ENCODE results near the gene WIPF2.
"Not testable (repeated sequence)": the region's sequence is repeated elsewhere in the genome, so short reads cannot be mapped to it uniquely, and the experiment has no call there.

WIPF2 gene

DNA sequence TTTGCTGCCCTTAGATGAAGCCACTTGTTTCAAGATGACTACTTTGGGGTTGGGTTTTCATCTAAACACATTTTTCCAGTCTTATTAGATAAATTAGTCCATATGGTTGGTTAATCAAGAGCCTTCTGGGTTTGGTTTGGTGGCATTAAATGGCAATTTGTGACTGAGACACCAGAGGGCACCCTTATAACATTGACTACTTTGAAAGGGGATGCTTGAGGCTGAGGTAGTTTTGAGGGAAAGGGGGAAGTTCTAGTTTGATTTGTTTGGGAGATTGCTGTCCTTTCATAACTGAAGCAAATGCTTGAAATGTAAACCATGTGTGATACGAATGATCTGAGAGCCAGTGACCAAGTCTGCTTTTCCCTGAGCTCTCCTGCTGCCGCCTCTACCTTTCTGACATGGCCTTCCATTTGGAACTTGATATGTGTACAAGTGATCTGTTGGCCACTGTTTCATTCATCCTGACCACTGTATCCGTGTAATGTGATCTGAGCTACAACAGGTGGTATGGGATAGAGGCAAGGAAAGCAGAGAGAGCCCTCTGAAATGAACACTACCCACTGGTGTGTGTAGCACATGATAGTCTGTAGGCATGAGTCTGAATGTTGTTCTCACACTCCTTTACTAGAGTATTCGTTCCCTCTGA lies 84.0 kb downstream of the WIPF2 start:
- DNase-seq, result peak; percentile 72

- peak; percentile 72 for DNase-seq
Measured at GRCh38 chr17:40303708-40304551, 84.8 kb downstream of the WIPF2 start.

- DNase-seq, result not testable (repeated sequence)
Measured at GRCh38 chr17:40304552-40304863, 85.4 kb downstream of the WIPF2 start.

GRCh38 chr17:40304866-40305265 lies 85.8 kb downstream of the WIPF2 start:
- DNase-seq, result not testable (repeated sequence)

DNA sequence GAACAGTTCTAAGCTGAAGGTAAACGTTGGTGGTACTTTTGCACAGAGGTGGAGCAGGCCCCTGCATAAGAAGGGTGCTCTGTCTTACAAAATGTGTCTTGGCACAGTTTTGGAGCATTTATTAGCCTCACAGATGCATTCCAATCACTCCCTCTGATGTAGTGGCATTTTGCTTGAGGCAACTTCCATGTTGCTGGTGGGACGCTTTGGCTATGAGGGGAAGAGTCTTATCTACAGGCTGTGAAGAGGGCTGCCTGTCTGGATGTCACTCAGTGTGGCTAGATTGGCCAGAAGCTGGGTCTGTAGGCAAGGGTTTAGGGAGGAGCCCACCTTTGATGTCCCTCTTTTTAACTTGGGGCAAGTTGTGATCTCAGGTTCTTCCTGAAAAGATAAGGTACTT lies 87.3 kb downstream of the WIPF2 start:
- DNase-seq, result no peak

DNA sequence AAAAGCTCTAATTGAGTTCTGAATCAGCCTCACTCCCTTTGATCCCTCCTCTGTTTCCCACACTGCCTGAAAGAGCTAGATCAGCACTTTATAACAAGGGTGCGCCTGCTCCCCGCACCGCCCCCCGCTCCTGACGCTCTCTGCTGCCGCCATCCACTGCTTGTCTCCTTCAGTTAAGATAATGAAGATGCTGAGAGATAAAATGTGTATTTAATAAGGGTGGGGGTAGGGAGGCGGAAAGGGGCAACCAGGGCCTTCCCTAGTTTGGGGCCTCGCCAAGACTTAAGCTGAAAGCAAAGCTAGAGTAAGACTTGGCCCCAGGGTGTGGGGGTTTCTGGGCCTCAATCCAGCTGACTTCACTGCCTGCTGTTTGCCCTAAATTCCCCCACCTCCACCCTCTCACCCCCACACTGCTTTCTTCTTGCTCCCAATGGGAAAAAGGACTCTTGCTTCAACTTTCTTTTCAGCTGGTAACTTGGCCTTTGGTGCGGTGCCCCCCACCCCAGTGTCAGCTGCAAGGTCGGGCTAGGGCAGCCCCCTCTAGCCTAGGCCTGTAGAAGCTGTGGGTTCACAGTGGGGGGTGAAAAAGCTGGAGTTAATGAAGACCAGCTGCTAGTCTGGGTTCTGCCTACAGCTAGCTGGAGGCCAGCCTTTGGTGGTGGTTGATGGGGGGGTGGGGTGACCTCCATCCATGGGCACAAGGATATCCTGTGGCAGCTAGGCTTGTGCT lies 88.1 kb downstream of the WIPF2 start:
- peak; percentile 31 for DNase-seq

- peak; percentile 39 for DNase-seq
Measured at GRCh38 chr17:40307740-40308239, 88.7 kb downstream of the WIPF2 start.

DNA sequence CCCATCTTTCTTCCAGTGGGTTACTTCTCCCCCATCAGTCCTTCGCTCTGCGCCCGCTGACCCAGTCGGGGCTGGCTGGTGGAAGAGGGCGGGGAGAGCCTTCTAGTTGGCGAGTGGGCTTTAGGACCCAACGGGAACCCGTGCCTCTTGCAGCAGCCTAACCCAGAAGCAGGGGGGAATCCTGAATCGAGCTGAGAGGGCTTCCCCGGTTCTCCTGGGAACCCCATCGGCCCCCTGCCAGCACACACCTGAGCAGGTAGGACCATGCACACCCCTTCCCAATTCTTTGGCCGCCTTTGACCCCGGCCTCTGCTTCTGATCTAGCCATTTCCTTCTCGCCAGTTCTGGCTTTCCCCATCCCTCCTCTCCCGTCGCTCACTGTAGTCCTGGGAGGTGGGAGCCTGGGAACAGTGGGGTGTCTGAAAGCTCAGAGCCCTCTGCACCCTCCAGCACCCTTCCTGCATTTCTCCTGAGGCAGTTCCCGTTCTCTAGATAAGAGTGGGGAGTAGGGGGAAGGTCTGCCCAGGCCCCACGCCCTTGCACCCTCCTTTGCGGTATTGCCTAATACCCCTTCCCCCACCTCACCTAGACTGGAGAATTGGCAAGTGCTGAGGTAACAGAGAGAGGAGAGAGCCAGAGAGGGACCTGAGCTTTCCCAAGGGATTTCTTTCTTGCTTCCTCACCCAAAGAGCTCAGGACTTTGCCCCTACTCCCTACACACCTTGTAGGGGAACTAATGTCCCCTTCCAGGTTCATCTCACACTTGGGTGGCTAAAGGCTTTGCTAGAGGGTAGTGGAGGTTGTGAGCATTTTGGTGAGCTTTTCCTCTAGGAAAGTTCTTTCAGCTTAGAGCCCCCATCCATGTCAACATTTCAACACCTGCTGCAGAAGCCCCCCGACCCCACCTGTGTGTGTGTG lies 90.2 kb downstream of the WIPF2 start, which contains the start of gene RARA:
TSS of gene RARA (plus strand) at position 150 of the 918 bp plus-strand sequence. CDS start 22,039 bp downstream, outside the sequence.
- peak; percentile 32 for DNase-seq

DNA sequence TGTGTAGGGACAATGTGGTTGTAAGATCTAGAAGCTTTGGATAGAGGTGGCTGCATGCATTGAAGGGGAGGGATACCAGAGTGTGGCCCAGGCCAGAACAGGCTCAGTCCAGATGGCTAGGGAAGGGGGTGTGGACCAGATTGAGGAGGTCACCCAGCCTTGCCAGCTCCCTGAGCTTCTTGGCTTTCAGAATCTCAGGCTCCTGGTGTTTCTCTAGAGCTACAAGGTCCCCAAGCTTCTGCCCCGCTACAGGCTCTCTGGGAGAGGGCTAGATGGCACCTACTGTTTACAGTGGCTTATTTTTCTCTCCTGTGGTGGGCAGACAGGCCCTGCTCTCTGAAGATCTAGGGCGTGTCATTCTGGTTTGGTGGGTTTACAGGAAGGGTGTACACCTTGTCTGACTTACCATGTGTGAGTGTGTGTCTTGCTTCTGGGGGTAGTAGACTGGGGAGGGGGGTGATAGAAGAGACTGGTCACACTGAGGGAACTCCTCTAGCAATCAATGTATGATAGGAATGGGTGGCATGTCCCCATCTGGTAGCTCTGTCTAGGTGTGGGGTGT lies 90.9 kb downstream of the WIPF2 start:
- no peak for DNase-seq

GRCh38 chr17:40310882-40311391 lies 91.8 kb downstream of the WIPF2 start:
- DNase-seq, result no peak

DNA sequence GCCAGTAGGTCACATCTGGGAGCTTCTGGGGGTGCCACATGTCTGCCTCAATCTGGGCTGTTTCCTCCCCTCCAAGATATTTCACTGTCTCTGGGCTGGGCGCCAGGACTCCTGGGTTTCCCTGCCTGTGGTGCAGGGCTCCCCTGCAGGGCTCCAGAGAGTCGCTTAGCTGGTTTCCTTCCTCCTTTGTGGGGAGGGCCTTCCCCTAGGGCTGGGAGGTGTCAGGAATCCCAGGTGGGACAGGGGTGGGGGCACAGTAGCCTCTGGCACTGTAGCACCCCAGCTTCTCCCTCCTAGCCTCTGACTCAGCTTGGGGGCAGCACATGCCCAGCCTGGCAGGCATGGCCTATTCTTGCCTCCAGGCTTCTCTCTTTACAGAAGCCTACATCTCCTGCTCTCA lies 92.5 kb downstream of the WIPF2 start:
- peak; percentile 16 for DNase-seq

- no peak for DNase-seq
Measured at GRCh38 chr17:40312131-40312731, 93.1 kb downstream of the WIPF2 start.

GRCh38 chr17:40312893-40313667 lies 94.0 kb downstream of the WIPF2 start:
- DNase-seq, result no peak

- peak; percentile 88 for DNase-seq
Measured at GRCh38 chr17:40313668-40314583, 94.8 kb downstream of the WIPF2 start.

DNA sequence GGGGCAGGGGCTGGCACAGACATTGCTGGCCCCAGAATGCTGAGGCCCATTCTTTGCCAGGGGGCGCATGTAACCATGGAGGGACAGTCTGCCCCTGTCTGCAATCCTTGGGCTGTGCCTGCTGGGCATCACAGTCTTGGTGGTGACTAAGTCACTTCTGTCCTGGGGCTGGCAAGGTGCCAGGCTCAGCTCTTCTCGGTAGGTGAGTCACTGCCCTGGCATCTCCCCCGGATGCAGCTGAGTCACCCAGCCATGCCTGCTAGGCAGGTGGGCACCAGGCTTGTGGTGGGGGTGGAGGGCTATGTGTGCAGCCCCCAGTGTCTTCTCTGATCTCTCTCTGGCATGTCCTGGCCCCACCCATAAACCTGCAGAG lies 95.5 kb downstream of the WIPF2 start:
- DNase-seq, result peak; percentile 83

GRCh38 chr17:40315206-40315605 lies 96.1 kb downstream of the WIPF2 start:
- DNase-seq, result no peak

DNA sequence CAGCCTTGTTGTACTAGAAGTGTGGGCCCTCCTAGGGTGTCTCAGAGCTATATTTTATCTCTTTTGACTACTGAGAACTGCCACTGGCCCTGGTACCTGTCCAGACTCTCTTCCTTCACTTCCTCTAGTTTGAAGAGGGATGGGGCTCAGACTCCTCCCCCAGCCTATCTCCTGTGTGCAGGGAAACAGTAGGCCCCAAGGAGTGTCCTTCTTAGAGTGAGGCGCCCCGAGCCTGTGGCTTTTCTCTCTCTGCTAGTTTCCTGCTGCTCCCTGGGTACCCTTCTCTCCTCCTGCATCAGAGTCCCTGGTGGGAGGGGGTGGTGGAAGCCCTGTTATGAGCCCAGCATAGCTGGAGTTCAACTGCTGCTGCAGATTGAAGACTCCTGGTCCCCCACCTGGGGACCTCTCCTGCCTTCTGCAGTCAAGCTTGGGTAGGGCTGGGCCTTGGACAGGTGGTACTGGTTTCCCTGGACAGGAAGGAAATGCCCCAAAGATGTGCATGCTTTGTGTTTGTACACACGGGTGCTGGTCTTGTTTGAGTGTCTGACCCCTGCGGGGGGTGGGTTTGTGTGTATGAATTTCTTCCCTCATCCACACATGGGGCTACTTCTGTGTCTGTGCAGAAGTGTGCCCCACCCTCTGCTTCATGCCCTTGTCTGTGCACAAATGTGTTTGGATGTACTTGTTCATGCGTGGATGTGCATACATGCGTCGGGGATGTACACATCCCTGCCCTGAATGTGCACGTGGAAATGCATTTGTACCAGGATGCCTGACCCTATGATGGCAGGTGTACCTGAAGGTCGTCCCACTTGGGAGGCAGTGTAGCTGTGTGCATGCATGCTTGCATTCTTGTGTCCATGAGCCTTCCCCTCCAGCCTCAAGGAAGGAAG lies 96.8 kb downstream of the WIPF2 start:
- no peak for DNase-seq
